HG02571 (cell line): ENCODE results near the gene OR2AT4.

Source experiments
- ATAC-seq: cut with Tn5 transposase; IDR thresholded peaks from one replicate; pipeline ENCODE4 v1.9.1; 2021; ENCODE audit warnings: mild to moderate bottlenecking, moderate library complexity; ENCODE audit not compliant: unreplicated experiment

OR2AT4 gene

DNA sequence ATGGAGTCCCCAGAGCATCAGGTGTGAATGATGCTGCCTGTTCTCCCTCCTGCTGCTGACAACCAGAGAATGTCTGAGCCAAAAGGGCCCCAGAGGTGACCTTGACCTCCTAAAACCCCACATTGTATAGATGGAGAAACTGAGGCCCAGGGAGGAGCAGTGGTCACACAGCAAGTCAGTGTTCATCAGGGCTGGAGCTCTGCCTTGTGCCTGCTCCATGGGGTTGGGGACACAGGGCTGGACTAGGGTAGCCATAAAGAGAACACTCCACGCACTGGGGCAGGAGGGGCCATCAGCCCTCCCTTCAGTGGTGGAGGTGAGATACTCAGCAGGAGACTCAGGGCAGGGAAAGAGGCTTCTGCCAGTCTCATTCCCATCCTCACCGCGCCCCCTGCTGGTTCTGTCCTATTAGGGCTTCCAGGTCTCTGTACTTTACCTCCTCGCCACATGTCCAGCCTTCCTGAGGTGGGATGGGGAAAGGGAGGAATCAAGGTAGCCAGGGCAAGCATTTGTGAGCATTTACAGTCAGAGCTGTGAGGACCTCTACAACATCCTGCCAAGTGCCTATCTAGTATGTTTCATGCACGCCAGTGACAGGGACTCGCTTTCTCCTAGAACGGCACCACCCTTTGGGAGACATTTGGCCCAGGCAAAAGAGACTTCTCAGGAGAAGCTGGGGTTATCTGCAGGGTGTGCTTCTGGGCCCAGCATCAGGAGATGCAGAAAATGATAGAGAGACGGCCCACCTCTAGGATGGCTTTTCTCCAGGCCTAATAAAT, 64.7 kb downstream of the OR2AT4 start:
- ATAC-seq: no peak
